HL-60 (cell line): ENCODE results near the gene DHRSX.
"Not testable (repeated sequence)": the region's sequence is repeated elsewhere in the genome, so short reads cannot be mapped to it uniquely, and the experiment has no call there.

Experiments
- DNase-seq, 2 experiments: peaks; one replicate each; pipeline ENCODE4 v3.0.0-alpha.2; 2010 to 2020; ENCODE audit warnings: low read depth in 1 of 2, low spot score in 1 of 2
- H3K27ac ChIP-seq: fragments of 250-450 bp; sonication (Bioruptor Pico); replicated peaks from 2 replicates; pipeline ENCODE4 v1.5.1; 2020; ENCODE audit warnings: mild to moderate bottlenecking, moderate library complexity
- H3K27me3 ChIP-seq: fragments of 250-450 bp; sonication (Bioruptor Pico); 2 replicates; pipeline ENCODE4 v1.5.1; 2021; ENCODE audit warnings: mild to moderate bottlenecking, moderate library complexity; ENCODE audit not compliant: insufficient read depth, poor library complexity, severe bottlenecking
- H3K4me3 ChIP-seq: replicated peaks from 2 replicates; pipeline ENCODE4 v1.5.1; 2011; ENCODE audit warnings: mild to moderate bottlenecking, control low read depth, low read length; ENCODE audit not compliant: insufficient read depth
- GABPA ChIP-seq: IDR thresholded peaks from 2 replicates; pipeline ENCODE4 v1.6.1; 2012; ENCODE audit warnings: low read depth
- POLR2AphosphoS5 ChIP-seq: IDR thresholded peaks from 2 replicates; pipeline ENCODE4 v1.6.1; 2012; ENCODE audit warnings: low read depth
- SPI1 ChIP-seq: IDR thresholded peaks from 2 replicates; pipeline ENCODE4 v1.6.1; 2012; ENCODE audit warnings: low read depth, mild to moderate bottlenecking, borderline replicate concordance
- TF ChIP-seq, protein P1 (sequence below): IDR thresholded peaks from one replicate; pipeline ENCODE4 v1.5.1; 2011; ENCODE audit warnings: low read length, control low read depth, inconsistent platforms; ENCODE audit not compliant: insufficient read depth
- TF ChIP-seq, protein P2 (sequence below): IDR thresholded peaks from 2 replicates; pipeline ENCODE4 v1.6.1; 2012; ENCODE audit warnings: low read depth; ENCODE audit not compliant: insufficient replicate concordance

Gene DHRSX

GRCh38 chrX:2463973-2464676 lies 36.7 kb downstream of the DHRSX start:
- TF ChIP-seq POLR2AphosphoS5 (no peak), GABPA (no peak), SPI1 (no peak)
- TF ChIP-seq, protein P1, sequence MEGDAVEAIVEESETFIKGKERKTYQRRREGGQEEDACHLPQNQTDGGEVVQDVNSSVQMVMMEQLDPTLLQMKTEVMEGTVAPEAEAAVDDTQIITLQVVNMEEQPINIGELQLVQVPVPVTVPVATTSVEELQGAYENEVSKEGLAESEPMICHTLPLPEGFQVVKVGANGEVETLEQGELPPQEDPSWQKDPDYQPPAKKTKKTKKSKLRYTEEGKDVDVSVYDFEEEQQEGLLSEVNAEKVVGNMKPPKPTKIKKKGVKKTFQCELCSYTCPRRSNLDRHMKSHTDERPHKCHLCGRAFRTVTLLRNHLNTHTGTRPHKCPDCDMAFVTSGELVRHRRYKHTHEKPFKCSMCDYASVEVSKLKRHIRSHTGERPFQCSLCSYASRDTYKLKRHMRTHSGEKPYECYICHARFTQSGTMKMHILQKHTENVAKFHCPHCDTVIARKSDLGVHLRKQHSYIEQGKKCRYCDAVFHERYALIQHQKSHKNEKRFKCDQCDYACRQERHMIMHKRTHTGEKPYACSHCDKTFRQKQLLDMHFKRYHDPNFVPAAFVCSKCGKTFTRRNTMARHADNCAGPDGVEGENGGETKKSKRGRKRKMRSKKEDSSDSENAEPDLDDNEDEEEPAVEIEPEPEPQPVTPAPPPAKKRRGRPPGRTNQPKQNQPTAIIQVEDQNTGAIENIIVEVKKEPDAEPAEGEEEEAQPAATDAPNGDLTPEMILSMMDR: no peak
- TF ChIP-seq, protein P2, sequence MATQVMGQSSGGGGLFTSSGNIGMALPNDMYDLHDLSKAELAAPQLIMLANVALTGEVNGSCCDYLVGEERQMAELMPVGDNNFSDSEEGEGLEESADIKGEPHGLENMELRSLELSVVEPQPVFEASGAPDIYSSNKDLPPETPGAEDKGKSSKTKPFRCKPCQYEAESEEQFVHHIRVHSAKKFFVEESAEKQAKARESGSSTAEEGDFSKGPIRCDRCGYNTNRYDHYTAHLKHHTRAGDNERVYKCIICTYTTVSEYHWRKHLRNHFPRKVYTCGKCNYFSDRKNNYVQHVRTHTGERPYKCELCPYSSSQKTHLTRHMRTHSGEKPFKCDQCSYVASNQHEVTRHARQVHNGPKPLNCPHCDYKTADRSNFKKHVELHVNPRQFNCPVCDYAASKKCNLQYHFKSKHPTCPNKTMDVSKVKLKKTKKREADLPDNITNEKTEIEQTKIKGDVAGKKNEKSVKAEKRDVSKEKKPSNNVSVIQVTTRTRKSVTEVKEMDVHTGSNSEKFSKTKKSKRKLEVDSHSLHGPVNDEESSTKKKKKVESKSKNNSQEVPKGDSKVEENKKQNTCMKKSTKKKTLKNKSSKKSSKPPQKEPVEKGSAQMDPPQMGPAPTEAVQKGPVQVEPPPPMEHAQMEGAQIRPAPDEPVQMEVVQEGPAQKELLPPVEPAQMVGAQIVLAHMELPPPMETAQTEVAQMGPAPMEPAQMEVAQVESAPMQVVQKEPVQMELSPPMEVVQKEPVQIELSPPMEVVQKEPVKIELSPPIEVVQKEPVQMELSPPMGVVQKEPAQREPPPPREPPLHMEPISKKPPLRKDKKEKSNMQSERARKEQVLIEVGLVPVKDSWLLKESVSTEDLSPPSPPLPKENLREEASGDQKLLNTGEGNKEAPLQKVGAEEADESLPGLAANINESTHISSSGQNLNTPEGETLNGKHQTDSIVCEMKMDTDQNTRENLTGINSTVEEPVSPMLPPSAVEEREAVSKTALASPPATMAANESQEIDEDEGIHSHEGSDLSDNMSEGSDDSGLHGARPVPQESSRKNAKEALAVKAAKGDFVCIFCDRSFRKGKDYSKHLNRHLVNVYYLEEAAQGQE: no peak
- Histone ChIP-seq H3K27ac (no peak overlapping the region), H3K4me3 (no peak overlapping the region), H3K27me3 (no peaks in the 10 kb centered on the region)
- DNase-seq: no peak

GRCh38 chrX:2463481-2463880 lies 37.3 kb downstream of the DHRSX start:
- DNase-seq, H3K27ac ChIP-seq, H3K4me3 ChIP-seq, H3K27me3 ChIP-seq: not testable (repeated sequence)

- H3K4me3 ChIP-seq: no peak overlapping the region
- TF ChIP-seq GABPA: no peak
- TF ChIP-seq, protein P2: no peak
- TF ChIP-seq, protein P1: no peak
- TF ChIP-seq SPI1: no peak
- no peak for TF ChIP-seq POLR2AphosphoS5
- no peak for DNase-seq
- no peaks in the 10 kb centered on the region for H3K27me3 ChIP-seq
- no peak overlapping the region for H3K27ac ChIP-seq
Measured at GRCh38 chrX:2462780-2463179, 38.0 kb downstream of the DHRSX start.

GRCh38 chrX:2462074-2462473 lies 38.7 kb downstream of the DHRSX start:
- no peak overlapping the region for H3K27ac ChIP-seq
- TF ChIP-seq, protein P1: no peak
- TF ChIP-seq, protein P2: no peak
- TF ChIP-seq SPI1: no peak
- TF ChIP-seq POLR2AphosphoS5: no peak
- TF ChIP-seq GABPA: no peak
- no peaks in the 10 kb centered on the region for H3K27me3 ChIP-seq
- no peak for DNase-seq
- no peak overlapping the region for H3K4me3 ChIP-seq
